ENCODE data around the gene SUSD1.
"Not testable (repeated sequence)": the region's sequence is repeated elsewhere in the genome, so short reads cannot be mapped to it uniquely, and the experiment has no call there.

Gene SUSD1

GRCh38 chr9:112174965-112175795 is at the start of gene SUSD1:
Gene SUSD1, minus strand, starts transcription at chr9:112175297. Its CDS starts 62 bp downstream, at chr9:112175235.
- peak; percentile 25 for DNase-seq (ENCODE audit: low read depth)

- no peak for DNase-seq (ENCODE audit: low read depth)
These were observed 49.5 kb upstream of the SUSD1 start for GRCh38 chr9:112224401-112225289.

- DNase-seq (ENCODE audit: low read depth): no peak
These were observed 43.8 kb upstream of the SUSD1 start for GRCh38 chr9:112218908-112219307.

GRCh38 chr9:112212926-112213325 is 37.8 kb upstream of the SUSD1 start:
- no peak for DNase-seq (ENCODE audit: low read depth)

GRCh38 chr9:112207451-112207850 is 32.4 kb upstream of the SUSD1 start:
- DNase-seq (ENCODE audit: low read depth): no peak

- no peak for DNase-seq (ENCODE audit: low read depth)
These were observed 28.4 kb upstream of the SUSD1 start for GRCh38 chr9:112203536-112203935.

- no peak for DNase-seq (ENCODE audit: low read depth)
These were observed 25.6 kb upstream of the SUSD1 start for GRCh38 chr9:112200711-112201110.

GRCh38 chr9:112198646-112199045 is 23.5 kb upstream of the SUSD1 start:
- no peak for DNase-seq (ENCODE audit: low read depth)

- DNase-seq (ENCODE audit: low read depth): no peak
These were observed 19.9 kb upstream of the SUSD1 start for GRCh38 chr9:112194969-112195431.

- no peak for DNase-seq (ENCODE audit: low read depth)
These were observed 18.6 kb upstream of the SUSD1 start for GRCh38 chr9:112193572-112194288.

- not testable (repeated sequence) for DNase-seq (ENCODE audit: low read depth)
These were observed 15.2 kb upstream of the SUSD1 start for GRCh38 chr9:112190320-112190719.

GRCh38 chr9:112188884-112189283 is 13.8 kb upstream of the SUSD1 start:
- no peak for DNase-seq (ENCODE audit: low read depth)

GRCh38 chr9:112187404-112187803 is 12.3 kb upstream of the SUSD1 start:
- no peak for DNase-seq (ENCODE audit: low read depth)

- DNase-seq (ENCODE audit: low read depth): no peak
These were observed 11.6 kb upstream of the SUSD1 start for GRCh38 chr9:112186695-112187094.

- no peak for DNase-seq (ENCODE audit: low read depth)
These were observed 9.8 kb upstream of the SUSD1 start for GRCh38 chr9:112184946-112185345.

GRCh38 chr9:112184221-112184620 is 9.1 kb upstream of the SUSD1 start:
- no peak for DNase-seq (ENCODE audit: low read depth)

- DNase-seq (ENCODE audit: low read depth): peak; percentile 19
These were observed 5.3 kb upstream of the SUSD1 start for GRCh38 chr9:112180387-112180881.

GRCh38 chr9:112179816-112180215 is 4.7 kb upstream of the SUSD1 start:
- DNase-seq (ENCODE audit: low read depth): no peak

GRCh38 chr9:112176524-112176923 is 1.4 kb upstream of the SUSD1 start:
- no peak for DNase-seq (ENCODE audit: low read depth)

- no peak for DNase-seq (ENCODE audit: low read depth)
These were observed 759 bp upstream of the SUSD1 start for GRCh38 chr9:112175796-112176315.

- peak; percentile 60 for DNase-seq (ENCODE audit: low read depth)
These were observed 704 bp downstream of the SUSD1 start for GRCh38 chr9:112174222-112174964.
